HepG2 (cell line): Measurements from ENCODE around the gene NDOR1. TPM values are rescaled to one million over a fixed set of nuclear protein-coding genes. Genes with fewer than 3 reads are reported as not detected.

ENCODE experiments used
- ARHGAP35 ChIP-seq: sonication (generic); formaldehyde crosslinking; IDR thresholded peaks from 2 replicates; pipeline ENCODE4 v1.9.0; 2022; ENCODE audit warnings: mild to moderate bottlenecking, inconsistent platforms, moderate library complexity, missing genetic modification reagents, borderline replicate concordance
- CBX1 ChIP-seq: IDR thresholded peaks from one replicate; pipeline ENCODE4 v1.6.1; 2016; ENCODE audit warnings: antibody characterized with exemption, low read depth
- CCDC6 ChIP-seq: sonication (generic); formaldehyde crosslinking; IDR thresholded peaks from 2 replicates; pipeline ENCODE4 v1.8.1; 2022; ENCODE audit warnings: mild to moderate bottlenecking, missing genetic modification reagents, moderate library complexity
- GABPB1 ChIP-seq: IDR thresholded peaks from 2 replicates; pipeline ENCODE4 v1.6.1; 2016; ENCODE audit warnings: mild to moderate bottlenecking, missing genetic modification reagents, moderate library complexity, missing compliant biosample characterization
- HDAC2 ChIP-seq: sonication (generic); formaldehyde crosslinking; IDR thresholded peaks from 2 replicates; pipeline ENCODE4 v1.4.0; 2020; ENCODE audit warnings: missing genetic modification reagents
- NONO ChIP-seq, 2 experiments: fragments of 450-650 bp in 1 of 2; sonication (generic) in 1 of 2; formaldehyde crosslinking in 1 of 2; IDR thresholded peaks in 1 of 2; conservative IDR thresholded peaks in 1 of 2; 2 replicates each; pipeline versions ENCODE4 v1.6.1 to v1.8.0; 2017 to 2022; ENCODE audit warnings: mild to moderate bottlenecking in 1 of 2, missing genetic modification reagents in 1 of 2, moderate library complexity in 1 of 2
- PPARG ChIP-seq: conservative IDR thresholded peaks from 2 replicates; pipeline ENCODE4 v1.6.1; 2016; ENCODE audit warnings: missing biosample characterization, missing genetic modification reagents
- RAD21 ChIP-seq: fragments of 450-650 bp; formaldehyde crosslinking; IDR thresholded peaks from 2 replicates; pipeline ENCODE4 v1.5.0; 2020; ENCODE audit warnings: mild to moderate bottlenecking
- RORA ChIP-seq: sonication (generic); formaldehyde crosslinking; IDR thresholded peaks from 2 replicates; pipeline ENCODE4 v1.5.0; 2020; ENCODE audit warnings: mild to moderate bottlenecking, missing genetic modification reagents, moderate library complexity
- SAP130 ChIP-seq: IDR thresholded peaks from 2 replicates; pipeline ENCODE4 v1.6.1; 2016; ENCODE audit warnings: low read depth
- SKI ChIP-seq: fragments of 450-650 bp; IDR thresholded peaks from one replicate; pipeline ENCODE4 v1.6.1; 2018; ENCODE audit warnings: mild to moderate bottlenecking; ENCODE audit not compliant: partially characterized antibody
- SP5 ChIP-seq: IDR thresholded peaks from 2 replicates; pipeline ENCODE4 v1.6.1; 2016; ENCODE audit warnings: low read depth, borderline replicate concordance
- TCF12 ChIP-seq, 2 experiments: fragments of 450-650 bp in 1 of 2; sonication (generic) in 1 of 2; formaldehyde crosslinking in 1 of 2; IDR thresholded peaks; 2 replicates each; pipeline versions ENCODE4 v1.6.1 to v1.8.0; 2017 to 2022; ENCODE audit warnings: antibody characterized with exemption in 1 of 2, mild to moderate bottlenecking in 1 of 2, missing genetic modification reagents in 1 of 2, moderate library complexity in 1 of 2
- U2AF1 ChIP-seq: fragments of 200-400 bp; formaldehyde crosslinking; optimal IDR thresholded peaks from 2 replicates; pipeline ENCODE3; 2017; ENCODE audit warnings: mild to moderate bottlenecking, low read depth, low read length
- ZFP36 ChIP-seq: fragments of 150-350 bp; IDR thresholded peaks from 2 replicates; pipeline ENCODE4 v1.6.1; 2018; ENCODE audit warnings: borderline replicate concordance, low read length, low read depth; ENCODE audit not compliant: partially characterized antibody
- ZNF121 ChIP-seq: sonication (generic); formaldehyde crosslinking; IDR thresholded peaks from 2 replicates; pipeline ENCODE4 v1.5.0; 2020; ENCODE audit warnings: mild to moderate bottlenecking, missing genetic modification reagents
- ZNF331 ChIP-seq: sonication (generic); formaldehyde crosslinking; IDR thresholded peaks from 2 replicates; pipeline ENCODE4 v1.4.0; 2020; ENCODE audit warnings: missing genetic modification reagents
- ZNF589 ChIP-seq: sonication (generic); formaldehyde crosslinking; conservative IDR thresholded peaks from 2 replicates; pipeline ENCODE4 v1.8.0; 2022; ENCODE audit warnings: mild to moderate bottlenecking, moderate library complexity, missing genetic modification reagents
- ZNF619 ChIP-seq: sonication (generic); formaldehyde crosslinking; IDR thresholded peaks from 2 replicates; pipeline ENCODE4 v1.4.0; 2020; ENCODE audit warnings: mild to moderate bottlenecking, missing genetic modification reagents
- ZNF713 ChIP-seq: sonication (generic); formaldehyde crosslinking; IDR thresholded peaks from 2 replicates; pipeline ENCODE4 v1.4.0; 2020; ENCODE audit warnings: mild to moderate bottlenecking, missing genetic modification reagents
- ZNF768 ChIP-seq: sonication (generic); formaldehyde crosslinking; IDR thresholded peaks from 2 replicates; pipeline ENCODE4 v1.4.0; 2020; ENCODE audit warnings: missing genetic modification reagents
- polyA plus RNA-seq, 8 experiments: library from polyadenylated mRNA; depleted of rRNA in 3 of 8; stranded (reverse) in 7 of 8; unstranded in 1 of 8; fragments of >200 nt; fragmentation: Illumina TruSeq in 4 of 8; extraction: Trizol in 4 of 8; gene quantifications; 2 replicates each; pipeline versions ENCODE4 v1.2.1 to v1.2.3, GENCODE V29; 2011 to 2016; ENCODE audit warnings: low read depth in 4 of 8, missing spikeins in 1 of 8, mixed read lengths in 1 of 8; ENCODE audit not compliant: insufficient read depth in 1 of 8
- total RNA-seq, 5 experiments: library from RNA; depleted of rRNA; stranded (reverse); fragments of >200 nt; fragmentation: Illumina TruSeq; extraction: Trizol; gene quantifications; 2 replicates each; pipeline ENCODE4 v1.2.3, GENCODE V29; 2016; ENCODE audit warnings: low read depth in 1 of 5
- TF ChIP-seq, protein P1 (sequence below): IDR thresholded peaks from 2 replicates; pipeline ENCODE4 v1.6.1; 2016; ENCODE audit warnings: missing genetic modification reagents, missing compliant biosample characterization
- TF ChIP-seq, protein P2 (sequence below): sonication (generic); formaldehyde crosslinking; IDR thresholded peaks from 2 replicates; pipeline ENCODE4 v1.5.1; 2020; ENCODE audit warnings: missing genetic modification reagents, mild to moderate bottlenecking, borderline replicate concordance

Gene NDOR1
- total and polyA plus RNA-seq, 2 of the 13 experiments (the other 11 are each of a cell fraction or from before 2014, with no cell fraction given) = 3.6 to 8.7 TPM

DNA sequence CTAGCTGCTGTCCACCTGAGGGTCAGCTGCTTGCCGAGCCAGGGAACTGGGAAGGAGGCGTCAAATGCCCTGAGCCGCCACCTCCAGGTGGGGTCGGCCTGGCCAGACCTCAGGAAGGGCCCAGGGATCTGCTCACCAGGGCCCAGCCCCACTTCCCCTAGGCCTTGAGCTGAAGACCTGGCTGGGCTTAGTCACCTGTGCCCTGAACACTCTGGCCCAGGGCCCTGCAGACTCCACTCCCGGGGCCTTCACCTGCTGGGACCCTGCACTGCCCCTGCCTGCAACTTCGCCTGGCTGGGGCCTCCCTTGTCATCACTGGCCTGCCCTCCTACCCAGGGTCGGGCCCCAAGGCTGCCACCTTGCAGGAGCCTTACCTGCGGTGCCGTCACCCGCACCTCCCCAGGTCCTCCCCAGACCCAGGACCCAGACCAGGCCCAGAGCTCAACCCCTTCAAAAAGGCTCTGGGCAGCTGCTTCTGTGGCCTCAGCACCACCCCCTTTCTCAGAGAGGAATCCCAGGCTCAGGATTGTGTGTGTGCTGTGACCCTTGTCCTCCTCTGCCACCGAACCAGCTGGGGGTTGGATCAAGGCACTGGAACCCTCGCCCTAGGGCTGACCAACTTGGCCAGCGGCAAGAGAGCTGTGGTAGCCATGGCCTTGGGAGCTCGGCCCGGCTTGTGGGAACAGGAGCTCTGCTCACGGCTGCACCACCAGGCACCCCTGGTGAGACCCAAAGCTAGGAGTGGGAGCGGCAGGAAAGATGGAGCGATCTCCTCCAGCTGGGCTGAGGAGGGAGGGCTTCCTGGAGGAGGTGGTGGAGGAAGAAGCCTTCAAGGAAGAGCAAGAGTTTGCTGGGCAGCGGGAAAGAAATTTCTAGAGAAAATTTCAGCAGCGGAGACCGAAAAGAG, 48.5 kb downstream of the NDOR1 start (continued):
- peak; percentile 49 for TF ChIP-seq U2AF1
- TF ChIP-seq CCDC6 = no peak; the same call in 1 of the 2 replicates
- no peak for TF ChIP-seq SP5
- TF ChIP-seq ZNF331 (CRISPR knock-in tag) = 0 out of 2 replicates have a peak, but pooled peaks have one; percentile 2
- TF ChIP-seq TCF12 (IDR thresholded peaks at IDR 0.05) = no peak
- 0 out of 2 replicates have a peak, but pooled peaks have one; percentile 46 for TF ChIP-seq TCF12 (CRISPR knock-in tag; IDR thresholded peaks at IDR 0.05)
- peak; percentile 68 for TF ChIP-seq ZNF121
- TF ChIP-seq GABPB1 (CRISPR knock-in tag) = peak; percentile 34; the same call in 1 of the 2 replicates
- no peak for TF ChIP-seq SKI
- peak; percentile 29; the same call in 1 of the 2 replicates for TF ChIP-seq ZNF768
- TF ChIP-seq, protein P1, sequence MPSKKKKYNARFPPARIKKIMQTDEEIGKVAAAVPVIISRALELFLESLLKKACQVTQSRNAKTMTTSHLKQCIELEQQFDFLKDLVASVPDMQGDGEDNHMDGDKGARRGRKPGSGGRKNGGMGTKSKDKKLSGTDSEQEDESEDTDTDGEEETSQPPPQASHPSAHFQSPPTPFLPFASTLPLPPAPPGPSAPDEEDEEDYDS (CRISPR knock-in tag) = no peak
- TF ChIP-seq CBX1 = peak; percentile 14
- TF ChIP-seq HDAC2 (CRISPR knock-in tag) = peak; percentile 14; the same call in 1 of the 2 replicates
- TF ChIP-seq ZNF713 (CRISPR knock-in tag) = no peak
- no peak for TF ChIP-seq NONO (IDR thresholded peaks at IDR 0.05)
- TF ChIP-seq NONO (CRISPR knock-in tag; conservative IDR thresholded peaks at IDR 0.05) = peak; percentile 31; the same call in 1 of the 2 replicates
- peak; percentile 48; the same call in 1 of the 2 replicates for TF ChIP-seq PPARG (CRISPR knock-in tag)
- TF ChIP-seq, protein P2, sequence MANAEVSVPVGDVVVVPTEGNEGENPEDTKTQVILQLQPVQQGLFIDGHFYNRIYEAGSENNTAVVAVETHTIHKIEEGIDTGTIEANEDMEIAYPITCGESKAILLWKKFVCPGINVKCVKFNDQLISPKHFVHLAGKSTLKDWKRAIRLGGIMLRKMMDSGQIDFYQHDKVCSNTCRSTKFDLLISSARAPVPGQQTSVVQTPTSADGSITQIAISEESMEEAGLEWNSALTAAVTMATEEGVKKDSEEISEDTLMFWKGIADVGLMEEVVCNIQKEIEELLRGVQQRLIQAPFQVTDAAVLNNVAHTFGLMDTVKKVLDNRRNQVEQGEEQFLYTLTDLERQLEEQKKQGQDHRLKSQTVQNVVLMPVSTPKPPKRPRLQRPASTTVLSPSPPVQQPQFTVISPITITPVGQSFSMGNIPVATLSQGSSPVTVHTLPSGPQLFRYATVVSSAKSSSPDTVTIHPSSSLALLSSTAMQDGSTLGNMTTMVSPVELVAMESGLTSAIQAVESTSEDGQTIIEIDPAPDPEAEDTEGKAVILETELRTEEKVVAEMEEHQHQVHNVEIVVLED (CRISPR knock-in tag) = no peak
- no peak for TF ChIP-seq ZNF589 (CRISPR knock-in tag)
- 0 out of 2 replicates have a peak, but pooled peaks have one; percentile 27 for TF ChIP-seq ARHGAP35
- peak; percentile 72 for TF ChIP-seq SAP130 (CRISPR knock-in tag)
- TF ChIP-seq RAD21 (CRISPR knock-in tag) = no peak
- TF ChIP-seq ZFP36 = peak; percentile 64
- peak; percentile 61; the same call in 1 of the 2 replicates for TF ChIP-seq ZNF619 (CRISPR knock-in tag)
- no peak for TF ChIP-seq RORA
